HFFc6 (cell line): ENCODE data around the gene SRD5A2. TPM values are rescaled to one million over a fixed set of nuclear protein-coding genes. Genes with fewer than 3 reads are reported as not detected.

Source experiments
- DNase-seq: peaks from one replicate; pipeline ENCODE4 v3.0.0-alpha.2; 2018
- H3K27ac Mint-ChIP-seq: 2 replicates; pipeline ENCODE4 v1.8.0; 2020; ENCODE audit warnings: mild to moderate bottlenecking, mixed read lengths
- H3K27me3 Mint-ChIP-seq: 2 replicates; pipeline ENCODE4 v1.8.0; 2021; ENCODE audit warnings: mild to moderate bottlenecking, moderate library complexity, mixed read lengths; ENCODE audit not compliant: insufficient read depth
- H3K36me3 Mint-ChIP-seq: 2 replicates; pipeline ENCODE4 v1.8.0; 2021; ENCODE audit warnings: low read depth, mixed read lengths
- H3K4me1 Mint-ChIP-seq: 2 replicates; pipeline ENCODE4 v1.8.0; 2020; ENCODE audit warnings: low read depth, mixed read lengths
- H3K4me3 Mint-ChIP-seq: 2 replicates; pipeline ENCODE4 v1.8.0; 2020; ENCODE audit warnings: mild to moderate bottlenecking, moderate library complexity, mixed read lengths
- H3K9me3 Mint-ChIP-seq: 2 replicates; pipeline ENCODE4 v1.8.0; 2020; ENCODE audit warnings: mild to moderate bottlenecking, mixed read lengths
- CTCF ChIP-seq: fragments of 200-600 bp; sonication (generic); IDR thresholded peaks from 2 replicates; pipeline ENCODE4 v1.5.0; 2021; ENCODE audit warnings: antibody characterized with exemption, mild to moderate bottlenecking
- total RNA-seq, 6 experiments: library from RNA; stranded (reverse); fragmentation: NEBNext Ultra II Directional; extraction: Animal tissue kit (Norgen Biotek cat#: 25700); gene quantifications; 2 replicates in 1 of 6; 3 replicates in 5 of 6; pipeline ENCODE4 v1.2.3, GENCODE V29; 2021

Gene SRD5A2
- total RNA-seq, 6 experiments from 2014 or later = not detected

- H3K4me1 Mint-ChIP-seq = peaks cover 3% of the 10 kb centered on the region
- no peaks in the 10 kb centered on the region; the same call in 1 of the 2 replicates for H3K27me3 Mint-ChIP-seq
- peaks cover 5% of the 10 kb centered on the region; the same call in 1 of the 2 replicates for H3K9me3 Mint-ChIP-seq
- H3K27ac Mint-ChIP-seq = no peak overlapping the region
- no peak overlapping the region for H3K4me3 Mint-ChIP-seq
- no peaks in the 10 kb centered on the region for H3K36me3 Mint-ChIP-seq
- no peak for DNase-seq
- TF ChIP-seq CTCF = no peak
These were observed 27.4 kb downstream of the SRD5A2 start for GRCh38 chr2:31553362-31553761.

- H3K27ac Mint-ChIP-seq = no peak overlapping the region
- H3K4me3 Mint-ChIP-seq = no peak overlapping the region
- no peaks in the 10 kb centered on the region for H3K4me1 Mint-ChIP-seq
- no peak for TF ChIP-seq CTCF
- H3K9me3 Mint-ChIP-seq = peaks cover 3% of the 10 kb centered on the region
- peaks cover 3% of the 10 kb centered on the region; the same call in 1 of the 2 replicates for H3K27me3 Mint-ChIP-seq
- H3K36me3 Mint-ChIP-seq = no peaks in the 10 kb centered on the region
- DNase-seq = no peak
These were observed 33.3 kb downstream of the SRD5A2 start for GRCh38 chr2:31547485-31547884.

GRCh38 chr2:31541853-31542252, 38.9 kb downstream of the SRD5A2 start:
- no peak overlapping the region for H3K27ac Mint-ChIP-seq
- no peaks in the 10 kb centered on the region for H3K4me1 Mint-ChIP-seq
- H3K27me3 Mint-ChIP-seq = no peaks in the 10 kb centered on the region
- no peak for TF ChIP-seq CTCF
- H3K36me3 Mint-ChIP-seq = no peaks in the 10 kb centered on the region
- no peak for DNase-seq
- H3K9me3 Mint-ChIP-seq = peaks cover 5% of the 10 kb centered on the region
- no peak overlapping the region for H3K4me3 Mint-ChIP-seq

- Mint-ChIP-seq H3K4me3 (no peak overlapping the region), H3K9me3 (peaks cover 5% of the 10 kb centered on the region), H3K4me1 (peaks cover 2% of the 10 kb centered on the region; the same call in 1 of the 2 replicates), H3K27me3 (0 out of 2 replicates have a peak, but pooled peaks cover 2% of the 10 kb centered on the region), H3K27ac (no peak overlapping the region), H3K36me3 (no peaks in the 10 kb centered on the region)
- DNase-seq = no peak
- no peak for TF ChIP-seq CTCF
These were observed 41.2 kb downstream of the SRD5A2 start for GRCh38 chr2:31539505-31539904.

- TF ChIP-seq CTCF = no peak
- H3K27ac Mint-ChIP-seq = no peak overlapping the region
- peaks cover 6% of the 10 kb centered on the region; the same call in 1 of the 2 replicates for H3K4me1 Mint-ChIP-seq
- peaks cover 3% of the 10 kb centered on the region; the same call in 1 of the 2 replicates for H3K27me3 Mint-ChIP-seq
- no peak for DNase-seq
- no peak overlapping the region for H3K4me3 Mint-ChIP-seq
- no peaks in the 10 kb centered on the region for H3K36me3 Mint-ChIP-seq
- no peaks in the 10 kb centered on the region for H3K9me3 Mint-ChIP-seq
These were observed 45.0 kb downstream of the SRD5A2 start for GRCh38 chr2:31535768-31536167.

- Mint-ChIP-seq H3K4me1 (peaks cover 6% of the 10 kb centered on the region; the same call in 1 of the 2 replicates), H3K27ac (no peak overlapping the region), H3K4me3 (no peak overlapping the region), H3K9me3 (no peaks in the 10 kb centered on the region), H3K27me3 (peaks cover 3% of the 10 kb centered on the region; the same call in 1 of the 2 replicates), H3K36me3 (no peaks in the 10 kb centered on the region)
- no peak for TF ChIP-seq CTCF
- DNase-seq = no peak
These were observed 46.1 kb downstream of the SRD5A2 start for GRCh38 chr2:31534636-31535035.
